ENCODE data around the gene ZNF333.

The ZNF333 gene
- total RNA-seq = 47.0 to 55.1 reads per million in 2 donors

GRCh38 chr19:14689598-14690503, at the start of gene ZNF333:
Gene ZNF333 (plus strand): TSS chr19:14690048. CDS start chr19:14693492, 3,444 bp downstream.
- peak; percentile 90 for DNase-seq

GRCh38 chr19:14648506-14648905, 41.3 kb upstream of the ZNF333 start:
- DNase-seq = no peak

- DNase-seq = no peak
These were observed 40.8 kb upstream of the ZNF333 start for GRCh38 chr19:14649020-14649419.

- DNase-seq = no peak
These were observed 39.7 kb upstream of the ZNF333 start for GRCh38 chr19:14650161-14650560.

GRCh38 chr19:14654786-14655560, 34.9 kb upstream of the ZNF333 start:
- no peak for DNase-seq

- no peak for DNase-seq
These were observed 34.1 kb upstream of the ZNF333 start for GRCh38 chr19:14655726-14656125.

GRCh38 chr19:14659874-14660489, 29.9 kb upstream of the ZNF333 start:
- no peak for DNase-seq

GRCh38 chr19:14661372-14661924, 28.4 kb upstream of the ZNF333 start:
- no peak for DNase-seq

- DNase-seq = no peak
These were observed 19.9 kb upstream of the ZNF333 start for GRCh38 chr19:14669940-14670339.

GRCh38 chr19:14670408-14670807, 19.4 kb upstream of the ZNF333 start:
- DNase-seq = no peak

- DNase-seq = no peak
These were observed 17.5 kb upstream of the ZNF333 start for GRCh38 chr19:14672188-14672872.

- no peak for DNase-seq
These were observed 16.8 kb upstream of the ZNF333 start for GRCh38 chr19:14673088-14673487.

GRCh38 chr19:14674764-14675163, 15.1 kb upstream of the ZNF333 start, which contains the start of gene ADGRE3:
Gene ADGRE3 (minus strand): TSS chr19:14674844. CDS start chr19:14674770, 74 bp downstream.
- no peak for DNase-seq

GRCh38 chr19:14676762-14677161, 13.1 kb upstream of the ZNF333 start:
- DNase-seq = no peak

GRCh38 chr19:14677464-14677863, 12.4 kb upstream of the ZNF333 start:
- no peak for DNase-seq

GRCh38 chr19:14678199-14678598, 11.6 kb upstream of the ZNF333 start:
- DNase-seq = no peak

GRCh38 chr19:14682084-14682483, 7.8 kb upstream of the ZNF333 start:
- no peak for DNase-seq

- no peak for DNase-seq
These were observed 6.4 kb upstream of the ZNF333 start for GRCh38 chr19:14683439-14683838.

GRCh38 chr19:14686411-14686810, 3.4 kb upstream of the ZNF333 start:
- DNase-seq = no peak

GRCh38 chr19:14694641-14695266, 4.9 kb downstream of the ZNF333 start:
- no peak for DNase-seq

GRCh38 chr19:14695471-14695870, 5.6 kb downstream of the ZNF333 start:
- no peak for DNase-seq

GRCh38 chr19:14699641-14700040, 9.8 kb downstream of the ZNF333 start:
- DNase-seq = no peak

Measured in activated gamma-delta T cell (primary cell).